ACC112 (cell line): Measurements from ENCODE around the gene SMCP.

ENCODE experiments used
- H2AFZ ChIP-seq: fragments of 200-600 bp; sonication (generic); one replicate; pipeline ENCODE4 v1.6.0; 2017; ENCODE audit warnings: antibody characterized with exemption, low read length; ENCODE audit not compliant: unreplicated experiment
- H3K27ac ChIP-seq: fragments of 200-600 bp; sonication (generic); 2 replicates; pipeline ENCODE4 v1.5.1; 2014; ENCODE audit warnings: low read depth, mild to moderate bottlenecking, antibody characterized with exemption, low read length, moderate library complexity
- H3K27me3 ChIP-seq: fragments of 200-600 bp; sonication (generic); 2 replicates; pipeline ENCODE4 v1.6.1; 2014; ENCODE audit warnings: mild to moderate bottlenecking, antibody characterized with exemption, low read length, moderate library complexity, mixed read lengths; ENCODE audit not compliant: insufficient read depth
- H3K36me3 ChIP-seq: fragments of 200-600 bp; sonication (generic); 2 replicates; pipeline ENCODE4 v1.6.1; 2016; ENCODE audit warnings: mild to moderate bottlenecking, antibody characterized with exemption, low read length, moderate library complexity, mixed read lengths; ENCODE audit not compliant: insufficient read depth
- H3K4me1 ChIP-seq: fragments of 200-600 bp; sonication (generic); one replicate; pipeline ENCODE4 v1.6.1; 2016; ENCODE audit warnings: low read length, mixed read lengths; ENCODE audit not compliant: insufficient read depth, unreplicated experiment, control insufficient read depth
- H3K4me3 ChIP-seq: fragments of 200-600 bp; sonication (generic); 2 replicates; pipeline ENCODE4 v1.5.1; 2014; ENCODE audit warnings: mild to moderate bottlenecking, low read depth, low read length
- H3K79me2 ChIP-seq: fragments of 200-600 bp; sonication (generic); one replicate; pipeline ENCODE4 v1.6.0; 2016; ENCODE audit warnings: low read length; ENCODE audit not compliant: control insufficient read depth, unreplicated experiment, insufficient read depth

SMCP gene

GRCh38 chr1:152909206-152909605 lies 31.1 kb downstream of the SMCP start:
- H3K79me2 ChIP-seq, result no peaks in the 10 kb centered on the region
- no peak overlapping the region for H2AFZ ChIP-seq
- H3K27ac ChIP-seq, result no peak overlapping the region

DNA sequence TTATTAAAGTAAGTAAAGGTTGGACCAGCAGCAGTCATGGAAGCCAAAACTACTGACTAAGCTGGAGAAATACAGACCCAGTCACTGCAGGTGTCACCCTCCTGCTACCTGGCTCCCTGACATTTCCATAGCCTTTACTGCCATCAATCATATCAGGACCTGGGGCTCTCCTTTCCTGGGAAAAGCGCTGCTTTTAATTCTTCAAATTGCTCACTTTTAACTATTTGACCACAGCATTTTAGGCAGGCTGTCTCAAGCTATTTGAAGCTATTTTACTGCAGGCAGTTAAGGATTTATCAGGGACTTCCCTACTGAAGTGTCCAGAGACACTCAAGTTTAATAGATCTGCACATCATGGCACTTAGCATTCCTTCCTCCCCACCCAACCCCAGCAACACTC lies 34.3 kb downstream of the SMCP start:
- no peak overlapping the region for H3K4me3 ChIP-seq
- H3K36me3 ChIP-seq, result no peaks in the 10 kb centered on the region
- H3K27ac ChIP-seq, result no peak overlapping the region
- no peaks in the 10 kb centered on the region for H3K27me3 ChIP-seq
- no peaks in the 10 kb centered on the region for H3K79me2 ChIP-seq
- no peaks in the 10 kb centered on the region for H3K4me1 ChIP-seq
- no peak overlapping the region for H2AFZ ChIP-seq

More at GRCh38 chr1:152909206-152909605, 31.1 kb downstream of the SMCP start:
- H3K4me3 ChIP-seq, result no peak overlapping the region
- no peaks in the 10 kb centered on the region for H3K27me3 ChIP-seq
- H3K36me3 ChIP-seq, result no peaks in the 10 kb centered on the region
- H3K4me1 ChIP-seq, result no peaks in the 10 kb centered on the region

DNA sequence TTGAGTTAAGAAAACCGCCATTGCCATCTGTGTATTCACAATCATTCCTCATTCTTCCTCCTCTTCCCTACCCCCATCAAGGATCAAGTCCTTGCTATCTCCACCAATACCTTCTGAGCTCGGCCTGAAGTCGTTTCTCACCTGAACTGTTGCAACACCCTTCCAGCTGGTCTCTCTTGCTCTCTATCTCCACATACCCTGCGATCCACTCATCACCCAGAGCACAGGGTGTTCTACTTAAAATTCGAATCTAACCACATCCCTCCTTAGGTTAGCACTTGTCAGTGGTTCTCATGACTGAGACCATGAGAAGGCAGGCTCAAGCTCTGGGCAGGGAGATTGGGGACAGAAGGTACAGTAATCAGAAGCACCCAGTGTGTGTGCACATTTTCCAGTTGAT lies 34.8 kb downstream of the SMCP start:
- Histone ChIP-seq H3K27me3 (no peaks in the 10 kb centered on the region), H2AFZ (no peak overlapping the region), H3K4me1 (no peaks in the 10 kb centered on the region)

DNA sequence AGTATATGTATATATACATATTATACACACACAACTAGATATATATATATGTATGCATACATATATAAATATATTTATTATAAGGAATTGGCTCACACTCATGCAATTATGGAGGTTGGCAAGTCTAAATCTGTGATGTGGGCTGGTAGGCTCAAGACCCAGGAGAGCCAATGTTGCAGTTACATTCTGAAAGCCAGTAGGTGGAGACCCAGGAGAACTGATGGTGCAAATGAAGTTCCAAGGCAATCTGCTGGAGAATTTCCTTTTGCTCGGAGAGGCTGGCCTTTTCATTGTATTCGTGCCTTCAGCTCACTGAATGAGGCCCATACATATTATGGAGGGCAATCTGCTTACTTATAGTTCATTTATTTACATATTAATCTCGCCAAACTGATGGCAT lies 39.7 kb downstream of the SMCP start:
- no peak overlapping the region for H3K27ac ChIP-seq
- H3K4me1 ChIP-seq, result no peaks in the 10 kb centered on the region
- H3K4me3 ChIP-seq, result no peak overlapping the region
- H3K36me3 ChIP-seq, result no peaks in the 10 kb centered on the region
- no peaks in the 10 kb centered on the region for H3K27me3 ChIP-seq
- H2AFZ ChIP-seq, result no peak overlapping the region
- H3K79me2 ChIP-seq, result no peaks in the 10 kb centered on the region

More for the DNA sequence above, 34.8 kb downstream of the SMCP start:
- H3K4me3 ChIP-seq, result no peak overlapping the region
- H3K79me2 ChIP-seq, result no peaks in the 10 kb centered on the region
- no peak overlapping the region for H3K27ac ChIP-seq
- no peaks in the 10 kb centered on the region for H3K36me3 ChIP-seq

- no peaks in the 10 kb centered on the region for H3K79me2 ChIP-seq
- no peaks in the 10 kb centered on the region for H3K27me3 ChIP-seq
- no peak overlapping the region for H3K4me3 ChIP-seq
- no peaks in the 10 kb centered on the region for H3K36me3 ChIP-seq
- H3K27ac ChIP-seq, result no peak overlapping the region
- H2AFZ ChIP-seq, result no peak overlapping the region
- H3K4me1 ChIP-seq, result no peaks in the 10 kb centered on the region
Measured at GRCh38 chr1:152919071-152919470, 40.9 kb downstream of the SMCP start.

DNA sequence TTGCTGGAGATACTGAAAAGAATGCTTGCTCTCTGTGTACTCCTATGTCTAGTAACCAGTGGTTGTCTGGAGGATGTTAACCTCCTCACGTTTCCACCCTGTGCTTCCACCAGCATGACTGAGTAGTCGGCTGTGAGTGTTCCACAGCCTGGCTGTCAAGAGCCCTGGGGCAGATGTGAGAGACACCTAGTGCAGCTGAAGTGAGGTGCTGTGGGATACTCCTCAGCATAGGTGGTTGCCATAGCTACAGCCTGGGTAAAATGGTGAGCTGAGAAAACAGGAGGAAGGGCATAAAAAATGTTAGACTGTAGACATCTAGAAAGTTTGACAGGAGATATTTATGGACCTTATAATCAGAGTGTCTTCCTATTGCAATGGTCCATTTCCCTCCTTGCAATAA lies 46.1 kb downstream of the SMCP start:
- Histone ChIP-seq H3K79me2 (no peaks in the 10 kb centered on the region), H3K4me1 (no peaks in the 10 kb centered on the region), H3K27ac (no peak overlapping the region), H2AFZ (no peak overlapping the region), H3K27me3 (no peaks in the 10 kb centered on the region), H3K4me3 (no peak overlapping the region), H3K36me3 (no peaks in the 10 kb centered on the region)

DNA sequence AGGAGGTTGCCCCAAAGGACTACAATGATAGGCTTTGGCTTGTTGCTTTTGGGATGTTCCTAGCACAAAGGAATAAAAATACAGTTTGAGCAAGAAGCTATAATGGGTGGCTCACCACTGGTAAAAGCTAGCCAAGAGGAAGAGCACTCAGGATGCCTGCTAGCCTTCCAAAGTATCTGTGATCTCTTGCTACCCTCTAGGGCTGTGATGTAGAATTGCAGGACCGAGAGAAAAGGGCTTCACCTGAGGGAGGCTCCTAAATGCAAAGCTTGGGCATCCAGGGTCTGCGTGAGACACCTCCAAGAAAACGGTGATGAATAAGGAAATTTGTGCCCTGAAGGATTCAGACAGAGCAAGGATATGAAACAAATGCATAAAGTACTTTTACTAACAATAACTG lies 48.0 kb downstream of the SMCP start:
- H3K27ac ChIP-seq, result no peak overlapping the region
- H3K4me1 ChIP-seq, result no peaks in the 10 kb centered on the region
- no peak overlapping the region for H3K4me3 ChIP-seq
- H3K79me2 ChIP-seq, result no peaks in the 10 kb centered on the region
- H3K27me3 ChIP-seq, result no peaks in the 10 kb centered on the region
- no peak overlapping the region for H2AFZ ChIP-seq
- no peaks in the 10 kb centered on the region for H3K36me3 ChIP-seq

DNA sequence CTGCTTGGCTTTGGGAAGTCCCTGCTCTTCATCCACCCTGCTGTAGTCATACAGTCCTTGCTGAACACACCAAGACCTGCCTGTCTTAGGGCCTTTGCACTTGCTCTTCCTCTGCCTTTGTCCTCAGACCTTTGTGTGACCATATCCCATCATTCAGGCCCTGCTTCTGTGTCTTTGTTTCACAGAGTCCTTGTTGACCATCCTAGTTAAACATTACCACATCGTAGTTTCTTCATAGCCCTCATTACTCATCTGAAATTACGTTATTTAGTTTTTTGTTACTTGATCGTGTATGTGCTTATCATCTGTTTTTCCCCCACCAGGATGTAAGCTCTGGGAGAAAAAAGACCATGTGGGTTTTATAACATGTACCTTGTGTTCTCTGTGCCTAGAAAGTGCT lies 50.5 kb downstream of the SMCP start:
- no peaks in the 10 kb centered on the region for H3K79me2 ChIP-seq
- no peak overlapping the region for H2AFZ ChIP-seq
- no peaks in the 10 kb centered on the region for H3K4me1 ChIP-seq
- no peaks in the 10 kb centered on the region for H3K27me3 ChIP-seq
- H3K27ac ChIP-seq, result no peak overlapping the region
- no peak overlapping the region for H3K4me3 ChIP-seq
- H3K36me3 ChIP-seq, result no peaks in the 10 kb centered on the region

- H3K36me3 ChIP-seq, result no peaks in the 10 kb centered on the region
- no peaks in the 10 kb centered on the region for H3K4me1 ChIP-seq
- H3K27ac ChIP-seq, result no peak overlapping the region
- H3K27me3 ChIP-seq, result no peaks in the 10 kb centered on the region
- no peak overlapping the region for H3K4me3 ChIP-seq
- H3K79me2 ChIP-seq, result no peaks in the 10 kb centered on the region
- H2AFZ ChIP-seq, result no peak overlapping the region
Measured at GRCh38 chr1:152932170-152932811, 54.2 kb downstream of the SMCP start.

DNA sequence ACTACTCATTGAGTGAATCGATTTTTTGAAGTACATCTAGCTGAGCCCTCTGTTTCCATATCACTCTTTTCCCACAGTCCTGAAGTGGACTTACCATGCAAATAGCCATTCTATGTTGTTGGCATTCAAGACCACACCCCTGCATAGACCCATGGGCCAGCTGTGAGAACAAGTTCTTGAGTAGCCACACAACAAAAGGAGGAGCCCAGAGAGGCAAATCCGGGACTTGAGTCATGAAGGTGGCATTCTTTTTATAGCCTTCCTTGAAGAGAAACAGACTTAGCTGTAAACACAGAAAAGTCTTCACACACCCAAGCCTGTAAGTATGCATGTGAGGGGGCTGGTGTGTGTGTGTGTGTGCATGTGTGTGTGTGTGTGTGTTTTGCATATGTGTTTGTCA lies 55.1 kb downstream of the SMCP start:
- Histone ChIP-seq H3K27me3 (no peaks in the 10 kb centered on the region), H3K36me3 (no peaks in the 10 kb centered on the region), H3K27ac (no peak overlapping the region), H3K4me3 (no peak overlapping the region), H3K4me1 (no peaks in the 10 kb centered on the region), H2AFZ (no peak overlapping the region), H3K79me2 (no peaks in the 10 kb centered on the region)
